Activated CD8-positive, alpha-beta T cell treated with anti-CD3 and anti-CD28 coated beads for 36 hours (primary cell): ENCODE measurements around the gene CCNDBP1. TPM values are rescaled to one million over a fixed set of nuclear protein-coding genes. Genes with fewer than 3 reads are reported as not detected.
"Not testable (repeated sequence)": the region's sequence is repeated elsewhere in the genome, so short reads cannot be mapped to it uniquely, and the experiment has no call there.

Experiments used
- ATAC-seq: fragments of 200-7000 bp; cut with Tn5 transposase; one replicate; pipeline ENCODE4 v1.10.0; 2021; ENCODE audit warnings: mild to moderate bottlenecking, moderate library complexity
- CTCF ChIA-PET: fragments of 350-600 bp; sonication (Branson Sonifier 250); formaldehyde crosslinking; loops from one replicate; lab custom pipeline; 2021; ENCODE audit warnings: antibody characterized with exemption; lab: Charles Lee
- POLR2A ChIA-PET: fragments of 350-600 bp; sonication (Branson Sonifier 250); formaldehyde crosslinking; loops from one replicate; lab custom pipeline; 2021; ENCODE audit warnings: antibody characterized with exemption; lab: Charles Lee
- DNase-seq: peaks from one replicate; pipeline ENCODE4 v3.0.0-alpha.2; 2020
- H3K27ac Mint-ChIP-seq: one replicate; pipeline ENCODE4 v1.8.0; 2021; ENCODE audit warnings: mild to moderate bottlenecking, mixed read lengths
- H3K27me3 Mint-ChIP-seq: one replicate; pipeline ENCODE4 v1.8.0; 2021; ENCODE audit warnings: mixed read lengths
- H3K36me3 Mint-ChIP-seq: one replicate; pipeline ENCODE4 v1.8.0; 2021; ENCODE audit warnings: low read depth, mixed read lengths
- H3K4me1 Mint-ChIP-seq: one replicate; pipeline ENCODE4 v1.8.0; 2021; ENCODE audit warnings: low read depth, mixed read lengths
- H3K4me3 Mint-ChIP-seq: one replicate; pipeline ENCODE4 v1.8.0; 2021; ENCODE audit warnings: mild to moderate bottlenecking, moderate library complexity, mixed read lengths
- H3K9me3 Mint-ChIP-seq: one replicate; pipeline ENCODE4 v1.8.0; 2021; ENCODE audit warnings: mixed read lengths
- intact Hi-C: fragments of 100-400 bp; cut with micrococcal nuclease; formaldehyde crosslinking; loops from one replicate; pipeline ENCODE4 v1.10.0; 2022
- total RNA-seq, 2 experiments: library from RNA; stranded (reverse); gene quantifications; one replicate each; pipeline ENCODE4 v1.2.3, GENCODE V29; 2021
- TF ChIP-seq, protein P1 (sequence below): fragments of 200-600 bp; IDR thresholded peaks from one replicate; pipeline ENCODE4 v1.8.0; 2022; ENCODE audit warnings: antibody characterized with exemption, mild to moderate bottlenecking

Gene CCNDBP1
- total RNA-seq, 2 experiments from 2014 or later, result 49.2 to 54.1 TPM

DNA sequence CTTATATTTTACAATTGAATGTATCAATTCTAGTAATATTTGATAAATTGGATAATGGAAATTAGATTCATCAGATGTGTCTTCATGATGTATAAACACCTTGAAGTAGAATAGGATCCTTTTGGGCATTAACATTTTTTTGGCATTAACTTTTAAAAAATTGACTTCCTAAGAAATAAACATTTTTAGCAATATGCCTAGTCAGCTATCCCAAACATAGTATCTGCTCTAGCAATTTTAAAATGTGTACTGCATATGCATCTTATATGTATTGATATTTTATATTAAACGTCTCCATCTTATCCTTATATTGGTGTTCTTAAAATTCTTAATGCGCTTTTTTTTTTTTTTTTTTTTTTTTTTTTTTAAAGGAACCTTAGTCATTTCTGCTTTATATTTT is 8.5 kb downstream of the CCNDBP1 start:
- intact Hi-C loops, result no loop called here
- TF ChIP-seq, protein P1, sequence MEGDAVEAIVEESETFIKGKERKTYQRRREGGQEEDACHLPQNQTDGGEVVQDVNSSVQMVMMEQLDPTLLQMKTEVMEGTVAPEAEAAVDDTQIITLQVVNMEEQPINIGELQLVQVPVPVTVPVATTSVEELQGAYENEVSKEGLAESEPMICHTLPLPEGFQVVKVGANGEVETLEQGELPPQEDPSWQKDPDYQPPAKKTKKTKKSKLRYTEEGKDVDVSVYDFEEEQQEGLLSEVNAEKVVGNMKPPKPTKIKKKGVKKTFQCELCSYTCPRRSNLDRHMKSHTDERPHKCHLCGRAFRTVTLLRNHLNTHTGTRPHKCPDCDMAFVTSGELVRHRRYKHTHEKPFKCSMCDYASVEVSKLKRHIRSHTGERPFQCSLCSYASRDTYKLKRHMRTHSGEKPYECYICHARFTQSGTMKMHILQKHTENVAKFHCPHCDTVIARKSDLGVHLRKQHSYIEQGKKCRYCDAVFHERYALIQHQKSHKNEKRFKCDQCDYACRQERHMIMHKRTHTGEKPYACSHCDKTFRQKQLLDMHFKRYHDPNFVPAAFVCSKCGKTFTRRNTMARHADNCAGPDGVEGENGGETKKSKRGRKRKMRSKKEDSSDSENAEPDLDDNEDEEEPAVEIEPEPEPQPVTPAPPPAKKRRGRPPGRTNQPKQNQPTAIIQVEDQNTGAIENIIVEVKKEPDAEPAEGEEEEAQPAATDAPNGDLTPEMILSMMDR, result no peak
- H3K9me3 Mint-ChIP-seq, result no peaks in the 10 kb centered on the region
- H3K4me1 Mint-ChIP-seq, result peaks cover 6% of the 10 kb centered on the region
- ATAC-seq (no peak), DNase-seq (no peak)
- ChIA-PET POLR2A (no interaction called here), CTCF (interaction anchor here (1.9 to 4.0 kb wide), 4 partner anchors 10 to 92 kb away, joined by 5 to 29 read pairs (median 13); no protein-coding TSS in a partner anchor)
- no peak overlapping the region for H3K4me3 Mint-ChIP-seq
- peaks cover 38% of the 10 kb centered on the region for H3K36me3 Mint-ChIP-seq
- no peak overlapping the region for H3K27ac Mint-ChIP-seq
- no peaks in the 10 kb centered on the region for H3K27me3 Mint-ChIP-seq

DNA sequence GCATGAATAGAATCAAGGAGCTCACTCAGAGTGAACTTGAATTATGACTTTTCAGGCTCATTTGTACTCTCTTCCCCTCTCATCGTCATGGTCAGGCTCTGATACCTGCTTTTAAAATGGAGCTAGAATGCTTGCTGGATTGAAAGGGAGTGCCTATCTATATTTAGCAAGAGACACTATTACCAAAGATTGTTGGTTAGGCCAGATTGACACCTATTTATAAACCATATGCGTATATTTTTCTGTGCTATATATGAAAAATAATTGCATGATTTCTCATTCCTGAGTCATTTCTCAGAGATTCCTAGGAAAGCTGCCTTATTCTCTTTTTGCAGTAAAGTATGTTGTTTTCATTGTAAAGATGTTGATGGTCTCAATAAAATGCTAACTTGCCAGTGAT is 9.6 kb downstream of the CCNDBP1 start:
- H3K36me3 Mint-ChIP-seq, result peaks cover 32% of the 10 kb centered on the region
- no peak for DNase-seq
- ChIA-PET CTCF (interaction anchor here (0.8 to 3.0 kb wide), 7 partner anchors 9 to 91 kb away, joined by 3 to 23 read pairs (median 5); partner anchors contain the start of gene CCNDBP1), POLR2A (interaction anchor here (1.5 to 1.6 kb wide), 2 partner anchors 9 to 74 kb away, joined by 3 to 4 read pairs; no protein-coding TSS in a partner anchor)
- H3K4me3 Mint-ChIP-seq, result no peak overlapping the region
- intact Hi-C loops, result no loop called here
- TF ChIP-seq, protein P1, result no peak
- ATAC-seq, result no peak
- no peaks in the 10 kb centered on the region for H3K4me1 Mint-ChIP-seq
- no peaks in the 10 kb centered on the region for H3K9me3 Mint-ChIP-seq
- no peak overlapping the region for H3K27ac Mint-ChIP-seq
- no peaks in the 10 kb centered on the region for H3K27me3 Mint-ChIP-seq

DNA sequence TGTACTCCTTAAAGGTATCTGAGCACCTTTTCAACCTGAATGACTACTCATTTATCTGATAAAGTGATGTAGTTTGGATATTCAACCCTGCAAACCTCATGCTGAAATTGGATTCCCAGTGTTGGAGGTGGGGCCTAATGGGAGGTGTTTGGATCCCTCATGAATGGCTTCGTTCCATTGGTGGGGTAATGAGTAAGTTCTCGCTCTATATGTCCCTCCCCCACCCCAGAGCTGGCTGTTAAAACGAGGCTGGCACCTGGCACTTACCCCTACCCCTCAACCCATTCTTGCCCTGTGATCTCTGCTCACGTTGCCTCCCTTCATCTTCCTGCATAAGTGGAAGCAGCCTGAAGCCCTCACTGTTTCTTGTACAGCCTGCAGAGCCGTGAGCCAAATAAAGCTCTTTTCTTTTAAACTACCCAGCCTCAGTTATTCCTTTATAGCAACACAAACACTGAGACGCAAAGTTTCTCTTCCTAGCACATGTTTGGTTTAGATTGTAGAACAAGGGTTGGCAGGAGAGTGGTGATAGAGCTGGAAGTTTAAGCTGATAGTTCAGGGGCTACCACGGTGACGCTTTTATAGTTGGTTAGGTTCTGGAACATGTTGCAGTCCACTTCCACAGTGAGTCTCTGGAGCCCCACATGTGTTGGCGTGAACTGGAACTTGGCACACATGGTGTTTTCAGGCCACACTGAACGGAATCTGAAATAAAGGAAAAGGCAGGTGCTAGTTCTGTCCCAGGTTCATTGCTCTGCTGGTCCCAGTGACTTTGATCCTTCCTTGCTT is 11.8 kb downstream of the CCNDBP1 start:
- POLR2A ChIA-PET, result interaction anchor here (0.8 kb wide), 1 partner anchor 12 kb away, joined by 3 read pairs; the partner anchor contains the start of gene CCNDBP1

DNA sequence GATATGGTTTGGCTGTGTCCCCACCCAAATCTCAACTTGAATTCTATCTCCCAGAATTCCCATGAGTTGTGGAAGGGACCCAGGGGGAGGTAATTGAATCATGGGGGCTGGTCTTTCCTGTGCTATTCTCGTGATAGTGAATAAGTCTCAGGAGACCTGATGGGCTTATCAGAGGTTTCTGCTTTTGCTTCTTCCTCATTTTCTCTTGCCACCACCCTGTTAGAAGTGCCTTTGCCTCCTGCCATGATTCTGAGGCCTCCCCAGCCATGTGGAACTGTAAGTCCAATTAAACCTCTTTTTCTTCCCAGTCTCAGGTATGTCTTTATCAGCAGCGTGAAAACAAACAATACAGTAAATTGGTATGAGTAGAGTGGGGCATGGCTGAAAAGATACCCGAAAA is 12.6 kb downstream of the CCNDBP1 start:
- H3K4me1 Mint-ChIP-seq, H3K27ac Mint-ChIP-seq, H3K4me3 Mint-ChIP-seq, ATAC-seq, POLR2A ChIA-PET, H3K9me3 Mint-ChIP-seq, H3K27me3 Mint-ChIP-seq, intact Hi-C loops, DNase-seq: not testable (repeated sequence)
- peaks cover 22% of the 10 kb centered on the region for H3K36me3 Mint-ChIP-seq
- CTCF ChIA-PET, result interaction anchor here (1.0 kb wide), 1 partner anchor 88 kb away, joined by 3 read pairs; no protein-coding TSS in a partner anchor

More for the DNA sequence above, 11.8 kb downstream of the CCNDBP1 start:
- Mint-ChIP-seq H3K27ac (no peak overlapping the region), H3K4me1 (peaks cover 3% of the 10 kb centered on the region), H3K9me3 (no peaks in the 10 kb centered on the region), H3K4me3 (no peak overlapping the region), H3K27me3 (no peaks in the 10 kb centered on the region), H3K36me3 (peaks cover 27% of the 10 kb centered on the region)
- TF ChIP-seq, protein P1, result no peak
- ATAC-seq (no peak), DNase-seq (no peak)
- intact Hi-C loops, result no loop called here
- CTCF ChIA-PET, result interaction anchor here (1.0 to 3.0 kb wide), 2 partner anchors 28 to 89 kb away, joined by 3 to 13 read pairs; no protein-coding TSS in a partner anchor

DNA sequence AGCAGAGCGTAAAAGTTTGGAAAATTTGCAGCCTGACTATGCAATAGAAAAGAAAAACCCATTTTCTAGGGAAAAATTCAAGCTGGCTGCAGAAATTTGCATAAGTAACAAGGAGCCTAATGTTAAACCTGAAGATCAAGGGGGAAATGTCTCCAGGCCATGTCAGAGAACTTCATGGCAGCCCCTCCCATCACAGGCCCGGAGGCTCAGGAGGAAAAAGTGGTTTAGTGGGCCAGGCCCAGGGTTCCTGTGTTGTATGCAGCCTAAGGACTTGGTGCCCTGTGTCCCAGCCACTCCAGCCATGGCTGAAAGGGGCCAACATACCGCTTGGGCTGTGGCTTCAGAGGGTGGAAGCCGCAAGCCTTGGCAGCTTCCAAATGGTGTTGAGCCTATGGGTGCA is 13.4 kb downstream of the CCNDBP1 start:
- POLR2A ChIA-PET, ATAC-seq, H3K4me3 Mint-ChIP-seq, CTCF ChIA-PET, H3K27me3 Mint-ChIP-seq, DNase-seq, H3K27ac Mint-ChIP-seq, H3K9me3 Mint-ChIP-seq, intact Hi-C loops, H3K4me1 Mint-ChIP-seq: not testable (repeated sequence)
- H3K36me3 Mint-ChIP-seq, result peaks cover 20% of the 10 kb centered on the region

DNA sequence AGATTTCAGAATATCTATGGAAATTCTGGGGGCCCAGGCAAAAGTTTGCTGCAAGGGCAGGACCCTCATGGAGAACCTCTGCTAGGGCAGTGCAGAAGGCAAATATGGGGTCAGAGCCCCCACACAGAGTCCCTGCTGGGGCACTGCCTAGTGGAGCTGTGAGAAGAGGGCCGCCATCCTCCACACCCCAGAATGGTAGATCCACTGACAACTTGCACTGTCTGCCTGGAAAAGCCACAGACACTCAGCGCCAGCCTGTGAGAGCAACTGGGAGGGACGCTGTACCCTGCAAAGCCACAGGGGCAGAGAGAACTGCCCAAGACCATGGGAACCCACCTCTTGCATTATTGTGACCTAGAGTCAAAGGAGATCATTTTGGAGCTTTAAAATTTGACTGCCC is 13.8 kb downstream of the CCNDBP1 start:
- Mint-ChIP-seq H3K36me3 (peaks cover 20% of the 10 kb centered on the region), H3K4me1 (peaks cover 3% of the 10 kb centered on the region), H3K4me3 (no peak overlapping the region), H3K9me3 (no peaks in the 10 kb centered on the region), H3K27me3 (no peaks in the 10 kb centered on the region), H3K27ac (no peak overlapping the region)
- DNase-seq, result no peak
- ChIA-PET CTCF (interaction anchor here (1.4 kb wide), 1 partner anchor 26 kb away, joined by 4 read pairs; no protein-coding TSS in a partner anchor), POLR2A (no interaction called here)
- no peak for ATAC-seq
- intact Hi-C loops, result no loop called here
- TF ChIP-seq, protein P1, result no peak
